Activated CD4-positive, CD25-positive, alpha-beta regulatory T cell treated with anti-CD3 and anti-CD28 coated beads, Interleukin-2, amount 50 U/mL, for 16 hours (primary cell): ENCODE results near the gene RAD9A.

Experiments
- DNase-seq: peaks from one replicate; pipeline ENCODE4 v3.0.0-alpha.2; 2020; ENCODE audit warnings: low read depth, low spot score

Gene RAD9A

DNA sequence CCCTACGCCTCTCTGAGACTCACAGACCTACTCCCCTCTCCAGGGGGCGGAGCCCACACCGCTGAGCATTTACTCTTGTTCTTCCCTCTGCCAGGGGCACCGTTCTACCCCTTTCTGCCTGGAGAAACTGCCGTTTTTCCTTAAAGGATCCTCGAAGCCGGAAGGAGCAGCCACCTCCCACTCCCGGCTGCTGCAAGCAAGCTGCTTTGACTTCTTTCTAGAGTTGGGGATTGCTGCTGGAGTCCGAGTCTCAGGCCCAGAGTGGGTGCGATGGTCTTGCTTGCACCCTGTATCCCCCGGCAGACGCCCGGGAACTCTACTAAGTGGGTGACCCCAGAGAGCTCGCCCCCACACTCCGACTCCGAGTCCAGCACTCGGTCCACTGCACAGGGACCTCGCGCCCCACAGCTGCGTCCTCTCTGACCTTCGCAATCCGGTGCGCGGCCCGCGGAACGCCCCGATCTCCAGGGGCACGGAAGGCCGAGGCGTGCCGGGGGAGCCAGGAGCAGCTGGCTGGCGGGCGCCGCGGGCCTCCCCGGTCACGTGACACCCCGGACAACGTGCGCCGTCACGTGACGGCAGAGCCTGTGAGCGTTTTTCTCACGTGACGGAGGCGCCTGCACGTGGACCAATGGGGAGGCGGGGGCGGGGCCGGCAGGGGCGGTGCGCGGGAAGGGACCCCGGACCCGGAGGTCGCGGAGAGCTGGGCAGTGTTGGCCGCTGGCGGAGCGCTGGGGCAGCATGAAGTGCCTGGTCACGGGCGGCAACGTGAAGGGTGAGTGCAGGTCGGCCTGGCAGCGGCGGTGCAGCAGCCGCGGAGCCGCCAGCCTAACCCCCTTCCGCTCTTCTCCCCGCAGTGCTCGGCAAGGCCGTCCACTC lies at the start of gene RAD9A:
RAD9A (plus strand) TSS at position 683 of the 879 bp plus-strand sequence; CDS start at position 742, 59 bp downstream.
- peak; percentile 83 for DNase-seq

DNA sequence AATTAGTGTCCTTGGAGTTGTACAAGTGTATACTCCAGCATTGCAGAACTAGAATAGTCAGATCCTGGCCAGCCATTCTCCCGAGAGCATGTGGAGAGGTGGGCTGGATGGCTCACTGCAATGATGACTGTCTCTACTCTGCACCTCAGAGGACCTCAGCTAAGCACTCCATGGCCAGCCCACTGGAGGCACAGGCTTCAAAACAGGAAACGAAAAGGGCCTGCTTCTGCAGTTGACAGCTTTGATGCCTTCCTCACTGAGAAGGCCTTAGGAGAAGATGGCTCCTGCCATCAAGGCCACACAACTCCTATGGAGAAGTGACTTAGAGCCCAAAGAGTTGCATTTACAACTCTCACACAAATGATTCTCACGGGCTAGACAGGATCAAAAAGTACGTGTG lies 47.5 kb upstream of the RAD9A start:
- DNase-seq: no peak

GRCh38 chr11:67345247-67345919 lies 46.4 kb upstream of the RAD9A start:
- DNase-seq: no peak

- DNase-seq: no peak
Observed at GRCh38 chr11:67345920-67346819, 45.6 kb upstream of the RAD9A start.

- no peak for DNase-seq
Observed at GRCh38 chr11:67347964-67348749, 43.6 kb upstream of the RAD9A start.

GRCh38 chr11:67349036-67349435 lies 42.8 kb upstream of the RAD9A start:
- no peak for DNase-seq

- no peak for DNase-seq
Observed at GRCh38 chr11:67349457-67349856, 42.3 kb upstream of the RAD9A start.

DNA sequence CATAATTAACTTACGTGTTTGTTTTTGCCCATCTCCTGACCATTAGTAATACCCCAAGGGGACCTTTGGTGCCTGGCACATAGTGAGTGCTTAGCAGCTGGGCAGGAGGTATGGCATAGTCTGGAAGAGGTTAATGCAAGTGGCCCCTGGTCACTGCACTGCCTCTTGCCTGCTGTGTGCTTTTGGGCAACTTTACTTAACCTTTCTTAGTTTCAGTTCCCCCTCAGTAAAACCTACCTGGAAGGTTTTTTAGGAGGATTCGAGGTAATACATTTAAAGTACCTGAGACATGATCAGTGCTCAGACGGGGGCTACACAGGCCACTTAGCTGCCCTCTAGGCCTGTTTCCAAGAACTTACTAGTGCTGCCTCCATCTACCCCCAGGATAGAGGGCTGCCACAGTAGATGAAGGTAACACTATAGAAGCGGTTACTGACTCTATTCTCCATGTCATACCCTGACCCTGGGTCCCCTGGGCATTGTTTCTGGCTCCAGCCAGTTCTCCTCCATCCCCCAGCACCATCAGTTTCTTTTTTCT lies 41.8 kb upstream of the RAD9A start:
- no peak for DNase-seq

DNA sequence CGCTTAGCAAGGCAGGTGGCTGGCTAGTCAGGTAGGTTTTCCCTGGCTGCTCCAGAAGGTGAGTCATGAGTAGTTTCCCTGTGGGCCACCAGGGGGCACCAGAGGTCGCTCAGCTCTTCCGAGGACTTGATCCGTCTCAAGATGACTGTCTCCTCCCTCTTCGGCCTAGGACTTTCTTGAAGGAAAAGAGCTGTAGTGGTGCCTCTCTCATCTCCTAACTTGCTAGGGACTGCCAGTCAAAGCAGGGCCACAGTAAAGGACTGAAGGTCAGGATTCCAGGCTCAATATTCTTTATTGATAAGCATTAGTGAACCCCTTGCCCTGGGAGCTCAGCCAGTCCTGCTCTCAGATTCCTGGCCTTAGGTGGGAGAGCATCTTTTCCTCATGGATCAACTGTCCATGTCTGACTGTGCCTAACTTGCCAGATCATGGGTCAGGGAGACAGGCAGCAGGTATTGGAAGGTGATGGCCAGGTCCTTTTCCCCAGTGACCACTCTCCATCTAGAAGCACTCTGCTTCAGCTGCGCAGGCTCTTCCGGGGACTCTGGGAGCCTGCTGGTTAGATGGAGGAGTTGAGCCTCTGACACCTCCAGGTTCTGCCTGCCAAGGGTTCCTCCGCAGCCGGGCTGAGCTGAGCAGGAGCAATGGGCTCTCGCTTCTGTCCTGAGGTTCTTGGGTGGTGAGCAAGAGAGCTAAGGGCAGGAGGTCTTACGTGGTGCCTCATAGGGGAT lies 40.3 kb upstream of the RAD9A start:
- no peak for DNase-seq

DNA sequence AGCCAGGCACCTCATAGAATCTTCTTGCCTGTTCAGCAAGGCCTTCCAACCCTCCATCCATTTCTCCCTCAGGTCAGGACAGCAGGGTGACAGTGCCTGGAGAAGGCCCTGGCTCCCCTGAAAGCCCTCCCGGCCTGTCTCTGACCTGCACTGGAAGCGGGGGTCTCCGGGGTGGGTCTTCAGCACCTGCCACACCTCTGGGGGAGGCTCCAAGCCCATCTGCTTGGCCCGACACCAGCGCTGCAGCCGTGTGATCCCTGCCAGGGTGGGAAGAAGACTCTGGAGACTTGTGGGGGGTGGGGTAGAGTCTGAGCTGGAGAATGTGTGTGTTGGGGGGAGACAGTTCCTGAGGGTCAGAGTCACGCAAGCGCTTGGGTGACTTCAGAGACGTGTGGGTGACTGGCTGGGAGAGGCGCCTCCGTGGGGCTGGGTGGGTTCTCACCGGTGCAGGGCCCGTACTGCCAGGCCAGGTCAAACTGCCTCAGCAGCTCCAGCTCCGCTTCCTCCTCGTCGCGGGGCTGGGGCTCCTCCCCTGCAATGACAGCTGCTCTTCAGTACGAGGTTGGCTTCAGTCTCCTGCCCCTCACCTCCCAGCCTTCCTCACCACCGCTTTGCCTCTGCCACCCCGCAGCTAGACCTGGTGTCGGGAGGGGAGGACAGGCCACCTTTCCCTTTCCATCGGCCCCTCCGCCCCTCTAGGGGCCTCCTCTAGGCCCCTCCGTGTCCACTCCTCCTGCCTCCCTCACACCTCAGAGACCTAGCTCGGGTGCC lies 39.1 kb upstream of the RAD9A start:
- peak; percentile 29 for DNase-seq

GRCh38 chr11:67353317-67354074 lies 38.3 kb upstream of the RAD9A start, which contains the start of gene POLD4:
Gene POLD4, minus strand, starts transcription at chr11:67353546. Its CDS starts 147 bp downstream, at chr11:67353399.
- peak; percentile 94 for DNase-seq

- DNase-seq: no peak
Observed at GRCh38 chr11:67354075-67355022, 37.4 kb upstream of the RAD9A start.

DNA sequence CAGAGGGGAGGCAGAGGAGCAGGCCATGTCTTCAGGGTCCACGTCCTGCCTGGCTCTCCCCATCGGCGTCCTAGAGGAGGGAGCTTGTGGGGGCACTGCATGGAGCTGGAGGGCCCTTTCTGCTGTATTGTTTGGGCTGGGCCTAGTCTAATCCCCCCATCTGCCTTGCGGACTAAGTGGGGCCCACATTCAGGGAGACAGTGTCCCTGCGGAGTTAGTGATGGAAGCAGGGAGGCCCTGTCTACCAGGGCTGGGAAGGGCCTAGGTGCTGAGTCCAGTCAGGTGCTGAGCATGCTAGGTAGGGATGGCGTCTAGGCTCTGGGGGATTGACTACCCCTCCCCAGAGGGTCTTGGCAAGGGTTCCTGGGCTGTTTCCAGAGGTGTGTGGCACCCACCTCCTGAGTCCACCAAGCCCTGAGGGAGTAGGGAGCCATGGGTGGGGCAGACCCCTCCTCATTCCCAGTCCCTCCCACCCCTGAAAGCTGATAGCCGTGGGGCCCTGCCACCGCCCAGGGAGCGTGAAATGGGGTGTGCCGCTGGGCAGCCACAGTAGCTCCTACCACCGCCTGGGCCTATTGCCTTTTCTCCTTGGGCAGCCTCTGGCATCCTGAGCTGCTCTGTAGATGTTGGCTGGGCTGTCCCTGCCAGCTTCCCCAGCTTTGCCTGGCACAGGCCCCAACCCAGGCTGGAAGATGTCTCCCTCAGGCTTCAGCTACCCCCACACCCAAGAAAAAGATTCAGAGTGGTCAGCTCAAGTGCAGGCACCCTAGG lies 36.6 kb upstream of the RAD9A start:
- no peak for DNase-seq

GRCh38 chr11:67355794-67356386 lies 35.9 kb upstream of the RAD9A start:
- DNase-seq: no peak

- no peak for DNase-seq
Observed at GRCh38 chr11:67356387-67356863, 35.4 kb upstream of the RAD9A start.
